K562 (cell line): ENCODE measurements around the gene ANP32B. TPM values are rescaled to one million over a fixed set of nuclear protein-coding genes. Genes with fewer than 3 reads are reported as not detected.
A peak's percentile ranks its signal among the peaks of the same experiment; 100 is the strongest.

Experiments used
- CEBPZ ChIP-seq: fragments of 150-350 bp; IDR thresholded peaks from 2 replicates; pipeline ENCODE4 v1.6.1; 2014; ENCODE audit warnings: low read depth, mild to moderate bottlenecking, low read length, borderline replicate concordance
- CREM ChIP-seq: IDR thresholded peaks from 2 replicates; pipeline ENCODE4 v1.6.1; 2014; ENCODE audit warnings: antibody characterized with exemption, low read depth
- DEAF1 ChIP-seq: fragments of 450-650 bp; formaldehyde crosslinking; IDR thresholded peaks from 2 replicates; pipeline ENCODE4 v1.4.0; 2020; ENCODE audit warnings: mild to moderate bottlenecking, moderate library complexity
- DPF2 ChIP-seq: fragments of 450-650 bp; IDR thresholded peaks from 2 replicates; pipeline ENCODE4 v1.6.1; 2016
- EP300 ChIP-seq: IDR thresholded peaks from 2 replicates; pipeline ENCODE4 v1.6.1; 2012; ENCODE audit warnings: low read length, improper control_type of control experiment
- EP400 ChIP-seq: fragments of 450-650 bp; IDR thresholded peaks from 2 replicates; pipeline ENCODE4 v1.6.1; 2017; ENCODE audit warnings: antibody characterized with exemption, mild to moderate bottlenecking, moderate library complexity
- ETV5 ChIP-seq: sonication (generic); formaldehyde crosslinking; IDR thresholded peaks from 2 replicates; pipeline ENCODE4 v1.4.0; 2020; ENCODE audit warnings: low read depth, mild to moderate bottlenecking, missing genetic modification reagents
- FOXA3 ChIP-seq, 2 experiments: fragments of 450-650 bp in 1 of 2; sonication (generic) in 1 of 2; formaldehyde crosslinking; IDR thresholded peaks in 1 of 2; conservative IDR thresholded peaks in 1 of 2; 2 replicates each; pipeline versions ENCODE4 v1.4.0 to v1.8.0; 2020 to 2022; ENCODE audit warnings: mild to moderate bottlenecking in 2 of 2, missing genetic modification reagents in 1 of 2
- GATA2 ChIP-seq: sonication (generic); formaldehyde crosslinking; IDR thresholded peaks from 2 replicates; pipeline ENCODE4 v1.4.0; 2020; ENCODE audit warnings: mild to moderate bottlenecking, missing genetic modification reagents
- HDAC2 ChIP-seq: fragments of 450-650 bp; IDR thresholded peaks from 2 replicates; pipeline ENCODE4 v1.6.1; 2016; ENCODE audit warnings: mild to moderate bottlenecking
- LEF1 ChIP-seq: fragments of 450-650 bp; IDR thresholded peaks from 2 replicates; pipeline ENCODE4 v1.6.1; 2016; ENCODE audit warnings: mild to moderate bottlenecking
- NELFE ChIP-seq: IDR thresholded peaks from 2 replicates; pipeline ENCODE4 v1.6.1; 2011; ENCODE audit warnings: mild to moderate bottlenecking; ENCODE audit not compliant: insufficient read depth, insufficient read length
- NFYB ChIP-seq: IDR thresholded peaks from 2 replicates; pipeline ENCODE4 v1.6.1; 2011; ENCODE audit warnings: mild to moderate bottlenecking, moderate library complexity; ENCODE audit not compliant: insufficient read length; ENCODE audit errors: extremely low read depth
- RAD21 ChIP-seq, 2 experiments: fragments of 250-450 bp in 1 of 2; fragments of 450-650 bp in 1 of 2; sonication (Bioruptor Pico) in 1 of 2; formaldehyde crosslinking in 1 of 2; IDR thresholded peaks in 1 of 2; conservative IDR thresholded peaks in 1 of 2; 2 replicates each; pipeline versions ENCODE4 v1.4.0 to v1.8.0; 2020 to 2022; ENCODE audit warnings: mild to moderate bottlenecking in 2 of 2, moderate library complexity in 1 of 2
- RCOR1 ChIP-seq, 2 experiments: IDR thresholded peaks; 2 replicates each; pipeline ENCODE4 v1.6.1; 2012; ENCODE audit warnings: low read depth in 2 of 2, low read length in 2 of 2, borderline replicate concordance in 1 of 2, improper control_type of control experiment in 1 of 2
- SIN3A ChIP-seq, 2 experiments: fragments of 150-350 bp in 1 of 2; IDR thresholded peaks; 2 replicates each; pipeline ENCODE4 v1.6.1; 2011 to 2016; ENCODE audit warnings: borderline replicate concordance in 2 of 2, low read depth in 2 of 2, low read length in 2 of 2, mild to moderate bottlenecking in 2 of 2, moderate library complexity in 2 of 2; ENCODE audit not compliant: control insufficient read depth in 1 of 2
- SMARCE1 ChIP-seq: fragments of 450-650 bp; IDR thresholded peaks from 2 replicates; pipeline ENCODE4 v1.7.1; 2016; ENCODE audit warnings: mild to moderate bottlenecking
- TARDBP ChIP-seq: fragments of 450-650 bp; IDR thresholded peaks from 2 replicates; pipeline ENCODE4 v1.6.1; 2016
- TFE3 ChIP-seq: fragments of 450-650 bp; formaldehyde crosslinking; IDR thresholded peaks from 2 replicates; pipeline ENCODE4 v1.4.0; 2020; ENCODE audit warnings: mild to moderate bottlenecking, mixed read lengths
- ZNF12 ChIP-seq: sonication (generic); formaldehyde crosslinking; IDR thresholded peaks from 2 replicates; pipeline ENCODE4 v1.4.0; 2020; ENCODE audit warnings: mild to moderate bottlenecking, missing genetic modification reagents
- polyA plus RNA-seq, 8 experiments: library from polyadenylated mRNA; depleted of rRNA in 4 of 8; stranded (reverse) in 5 of 8; unstranded in 3 of 8; fragments of >200 nt; fragmentation: Nextera tagmentation in 2 of 8; fragmentation: Illumina TruSeq in 1 of 8; extraction: Ambion mirVana in 2 of 8; extraction: Trizol in 1 of 8; gene quantifications; 2 replicates each; pipeline versions ENCODE4 v1.2.1 to v1.2.3, GENCODE V29; 2011 to 2014; ENCODE audit warnings: inconsistent platforms in 1 of 8, missing spikeins in 1 of 8
- total RNA-seq, 7 experiments: library from RNA; depleted of rRNA in 6 of 7; stranded (reverse); fragments of >200 nt in 6 of 7; fragmentation: Illumina TruSeq in 2 of 7; extraction: Trizol in 2 of 7; gene quantifications; 2 replicates each; pipeline versions ENCODE4 v1.2.1 to v1.2.3, GENCODE V29; 2011 to 2021; ENCODE audit warnings: low replicate concordance in 1 of 7

Gene ANP32B
- total and polyA plus RNA-seq, 9 of the 15 experiments (the other 6 are each of a cell fraction or from before 2014, with no cell fraction given), result 68.9 to 815 (median 141) TPM

- 0 out of 2 replicates have a peak, but pooled peaks have one; percentile 69 for TF ChIP-seq HDAC2
- 0 out of 2 replicates have a peak, but pooled peaks have one; percentile 30 for TF ChIP-seq DPF2
- TF ChIP-seq NELFE, result no peak
- TF ChIP-seq RCOR1 (IDR thresholded peaks at IDR 0.05; ENCODE audit: borderline replicate concordance in 1 of 2, low read depth in 2 of 2, low read length in 2 of 2), result peak in 1 of 2 experiments; percentile 28; a peak in 1 of 4 replicates
- 0 out of 4 replicates have a peak, but pooled peaks of 1 of the 2 experiments have one; percentile 16 for TF ChIP-seq SIN3A (IDR thresholded peaks at IDR 0.05; ENCODE audit: borderline replicate concordance in 2 of 2, control insufficient read depth in 1 of 2, low read depth in 2 of 2, low read length in 2 of 2)
- TF ChIP-seq CEBPZ, result no peak
- TF ChIP-seq ZNF12 (CRISPR knock-in tag), result peak; percentile 66; the same call in 1 of the 2 replicates
- 0 out of 2 replicates have a peak, but pooled peaks have one; percentile 3 for TF ChIP-seq CREM
- TF ChIP-seq TFE3 (CRISPR knock-in tag), result peak; percentile 30; the same call in 1 of the 2 replicates
- TF ChIP-seq NFYB, result no peak
- no peak for TF ChIP-seq DEAF1 (CRISPR knock-in tag)
- TF ChIP-seq TARDBP, result no peak
- 0 out of 2 replicates have a peak, but pooled peaks have one; percentile 15 for TF ChIP-seq GATA2
- 0 out of 2 replicates have a peak, but pooled peaks have one; percentile 19 for TF ChIP-seq EP300
- peak; percentile 53; the same call in 1 of the 2 replicates for TF ChIP-seq ETV5
- TF ChIP-seq EP400, result peak; percentile 27; the same call in 1 of the 2 replicates
- no peak for TF ChIP-seq RAD21 (CRISPR knock-in tag; conservative IDR thresholded peaks at IDR 0.05 in 1 of 2, IDR thresholded peaks at IDR 0.05 in 1 of 2)
- TF ChIP-seq LEF1, result no peak
- no peak for TF ChIP-seq FOXA3 (CRISPR knock-in tag; conservative IDR thresholded peaks at IDR 0.05 in 1 of 2, IDR thresholded peaks at IDR 0.05 in 1 of 2)
- TF ChIP-seq SMARCE1, result 0 out of 2 replicates have a peak, but pooled peaks have one; percentile 42
Measured at GRCh38 chr9:98057138-98057799, 74.1 kb downstream of the ANP32B start (continued).
